Activated CD8-positive, alpha-beta memory T cell treated with anti-CD3 and anti-CD28 coated beads, Interleukin-2, amount 50 U/mL, for 48 hours (primary cell): Measurements from ENCODE around the gene STRBP.

Source experiments
- DNase-seq: peaks from one replicate; pipeline ENCODE4 v3.0.0-alpha.2; 2020

The STRBP gene

DNA sequence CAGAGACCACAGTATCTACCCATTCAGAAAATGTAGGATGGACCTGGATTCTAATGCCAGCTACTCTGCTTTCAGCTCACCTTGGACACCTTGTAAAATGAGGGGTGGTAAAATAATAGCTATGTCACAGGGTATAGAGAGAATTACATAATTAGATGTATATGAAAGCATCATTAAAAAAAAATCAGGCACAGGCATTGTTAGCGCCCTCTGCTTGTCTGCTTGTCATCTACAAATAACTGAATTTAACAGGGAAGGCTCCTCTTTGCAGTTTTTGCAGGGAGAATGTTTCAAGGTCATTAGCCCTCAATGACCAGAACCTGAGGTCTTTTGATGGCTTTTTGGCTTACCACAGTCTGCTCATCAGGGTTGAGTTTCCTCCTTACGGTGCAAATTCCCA lies 176.9 kb downstream of the STRBP start:
- DNase-seq: no peak

DNA sequence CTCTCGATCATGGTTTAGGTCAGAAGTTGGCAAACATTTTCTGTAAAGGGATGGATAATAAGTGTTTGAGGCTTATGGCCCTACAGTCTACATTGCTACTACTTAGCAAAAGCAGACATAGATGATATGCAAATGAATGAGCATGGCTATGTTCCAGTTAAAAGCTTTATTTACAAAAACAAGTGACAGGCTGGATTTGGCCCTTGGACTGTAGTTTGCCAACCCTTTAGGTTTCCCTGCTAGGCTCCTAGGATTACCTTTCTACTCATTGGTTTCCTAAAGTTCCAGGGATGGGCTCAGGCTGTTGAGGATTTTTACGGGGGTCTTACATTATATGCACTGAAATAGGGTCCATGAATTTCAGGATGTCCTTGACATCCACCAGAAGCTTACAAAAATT lies 177.4 kb downstream of the STRBP start:
- DNase-seq: no peak

DNA sequence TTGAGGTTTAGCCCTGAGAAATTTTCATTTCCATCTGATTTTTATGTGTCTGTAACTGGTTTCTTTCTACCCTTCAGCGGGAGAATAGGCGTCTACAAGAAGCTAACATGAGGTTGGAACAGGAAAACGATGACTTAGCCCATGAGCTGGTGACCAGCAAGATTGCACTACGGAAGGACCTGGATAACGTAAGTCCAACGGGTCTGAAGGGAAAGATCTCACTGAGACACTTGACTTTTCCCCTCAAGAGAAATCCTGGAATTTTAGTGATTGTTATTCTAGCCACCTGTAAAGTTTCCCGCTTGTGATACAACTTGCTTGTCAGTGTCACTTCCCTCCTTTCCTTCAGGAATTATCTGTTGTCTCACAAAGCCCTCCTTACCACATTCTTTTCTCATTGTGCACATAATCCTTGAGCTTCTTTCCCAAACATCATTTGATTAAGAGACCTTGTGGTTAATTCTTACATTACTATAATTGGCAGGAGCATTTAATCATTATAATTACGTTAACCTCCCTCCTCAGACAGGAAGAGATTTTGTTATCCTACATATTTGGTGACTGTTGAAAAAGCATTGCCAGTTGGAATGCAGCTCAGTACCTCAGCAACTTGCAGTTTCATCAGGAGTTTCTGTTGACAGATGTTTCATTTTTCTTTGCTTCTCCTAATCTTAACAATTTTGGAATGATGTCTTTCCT lies 178.0 kb downstream of the STRBP start:
- no peak for DNase-seq

DNA sequence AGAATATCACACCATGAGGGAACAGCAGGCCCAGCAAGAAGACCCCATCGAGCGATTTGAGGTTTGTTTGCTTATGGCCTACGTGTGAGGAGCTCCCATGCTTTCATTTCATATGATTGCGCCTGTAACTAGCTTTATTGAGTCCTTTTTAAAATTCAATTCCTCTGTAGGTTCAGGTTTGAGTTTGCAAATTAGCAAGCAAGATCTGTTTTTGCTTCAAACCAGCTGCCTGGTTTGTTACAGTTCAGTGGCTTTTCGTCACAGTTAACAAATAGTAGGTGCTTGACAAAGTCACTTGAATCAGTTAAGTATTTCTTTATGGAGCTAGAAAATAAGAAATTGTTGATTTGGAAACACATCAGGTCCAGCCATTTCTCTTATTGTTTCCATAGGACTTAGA lies 178.6 kb downstream of the STRBP start:
- DNase-seq: no peak

DNA sequence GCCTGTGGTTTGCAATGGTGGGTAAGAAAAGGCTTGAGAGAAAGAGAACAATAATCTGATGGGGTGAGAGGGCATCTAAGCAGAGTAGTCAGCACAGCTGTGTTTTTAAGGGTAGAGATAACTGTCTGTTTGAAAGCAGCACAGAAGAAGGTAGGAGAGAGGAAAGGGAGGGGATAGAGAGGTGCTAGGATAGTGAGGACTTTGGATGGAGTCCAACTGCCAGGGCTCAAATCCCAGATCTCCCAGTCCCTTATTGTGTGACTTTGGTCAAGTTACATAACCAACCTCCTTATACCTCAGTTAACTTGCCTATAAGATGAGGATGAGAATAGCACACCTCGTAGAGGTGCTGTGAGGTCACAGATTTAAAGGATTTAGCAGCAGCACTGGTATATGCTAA lies 179.3 kb downstream of the STRBP start:
- DNase-seq: no peak

DNA sequence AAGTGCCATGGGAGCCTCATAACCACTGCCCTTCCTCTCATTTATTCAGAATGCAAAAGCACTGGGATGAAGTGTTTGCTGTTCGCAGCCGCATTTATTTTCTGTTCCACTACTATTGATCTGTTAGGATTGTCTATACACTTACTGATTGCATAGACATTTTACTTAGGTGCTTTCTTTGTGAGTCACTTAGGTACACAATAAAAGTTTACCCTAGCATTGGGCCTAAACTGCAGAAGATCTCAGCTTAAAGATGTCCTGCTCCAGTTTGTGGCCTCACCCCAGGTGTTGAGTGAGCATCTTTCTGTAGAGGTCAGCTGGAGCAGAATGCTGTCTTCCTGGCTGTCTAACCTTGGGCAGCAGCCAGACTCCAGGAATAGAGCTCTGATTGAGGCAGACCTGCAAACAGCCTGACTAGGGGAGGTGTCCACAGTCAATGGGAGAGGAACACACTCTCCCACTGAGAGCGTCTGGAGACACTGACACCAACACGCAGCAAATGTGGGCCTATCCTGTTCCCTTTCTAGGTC lies 181.0 kb downstream of the STRBP start:
- DNase-seq: no peak

DNA sequence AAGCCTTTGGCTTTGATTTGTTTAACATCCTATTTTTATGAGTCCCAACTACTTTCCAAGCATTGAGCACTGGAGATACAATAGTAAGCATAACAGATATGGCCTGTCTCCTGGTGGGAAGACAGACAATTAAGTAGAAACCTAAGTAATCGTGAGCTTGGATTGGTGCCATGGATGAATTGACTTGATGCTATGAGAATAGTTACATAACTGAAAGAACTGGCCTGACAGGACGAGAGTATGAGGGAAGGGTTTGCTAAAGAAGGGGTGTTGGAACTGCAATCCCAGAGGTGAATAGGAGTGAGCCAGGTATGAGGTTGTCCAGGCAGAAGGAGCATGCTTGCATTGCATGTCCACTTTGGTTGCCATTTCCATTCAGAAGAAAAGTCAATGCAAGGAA lies 182.5 kb downstream of the STRBP start:
- no peak for DNase-seq

DNA sequence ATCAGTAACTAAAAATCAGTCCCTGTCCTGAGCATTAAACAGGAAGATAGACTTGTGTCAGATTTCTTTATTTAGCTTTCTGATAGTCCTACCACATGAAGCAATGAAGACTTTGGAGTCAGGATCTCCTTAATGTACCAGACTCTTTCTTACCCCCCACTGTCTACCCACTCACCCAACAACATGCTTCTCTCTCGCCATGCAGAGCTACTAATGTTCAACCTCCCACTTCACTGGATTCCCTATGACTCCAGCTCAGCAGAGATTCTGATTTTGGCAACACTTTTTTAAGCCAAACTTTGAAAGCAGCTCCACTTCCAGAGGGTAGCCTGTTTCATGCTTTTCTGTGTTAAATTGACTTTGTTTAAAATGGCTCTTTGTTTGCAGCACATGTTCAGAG lies 184.1 kb downstream of the STRBP start:
- DNase-seq: no peak

DNA sequence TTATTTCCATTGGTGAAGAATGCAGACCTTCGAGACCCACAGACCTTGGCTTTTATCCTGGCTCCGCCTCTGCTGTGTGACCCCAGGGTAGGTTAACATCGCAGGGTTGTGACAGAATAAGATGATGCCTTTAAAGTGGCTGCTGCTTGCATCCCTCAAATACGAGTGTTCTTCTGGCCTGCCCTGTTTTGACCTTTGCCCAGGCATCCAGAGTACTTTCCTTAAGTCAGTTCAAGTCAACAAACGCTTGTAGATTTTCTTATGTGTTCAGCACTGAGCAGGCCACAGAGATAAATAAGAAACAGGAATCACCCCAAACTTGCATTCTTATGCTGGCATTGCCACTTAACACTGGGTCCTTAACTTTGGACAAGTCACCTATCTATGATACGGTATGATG lies 184.7 kb downstream of the STRBP start:
- DNase-seq: no peak

DNA sequence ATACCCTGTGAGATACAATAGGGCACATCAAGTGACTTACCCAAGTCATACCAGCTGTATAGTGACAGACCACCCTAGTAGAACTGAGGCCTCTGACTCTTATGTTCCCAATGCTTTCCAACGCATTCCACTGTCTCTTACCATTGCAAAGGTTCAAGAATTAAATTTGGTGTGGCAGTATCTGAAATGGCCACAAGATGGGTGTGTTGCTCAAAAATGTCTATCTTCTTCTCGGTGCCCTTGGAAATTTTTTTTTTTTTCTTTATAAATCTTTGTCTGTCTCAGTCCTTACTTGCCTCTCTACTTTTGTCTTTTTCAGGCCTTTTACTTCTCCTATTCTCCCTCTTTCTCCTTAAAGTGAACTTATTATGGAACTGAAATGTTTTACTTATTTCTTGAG lies 186.6 kb downstream of the STRBP start:
- DNase-seq: no peak

DNA sequence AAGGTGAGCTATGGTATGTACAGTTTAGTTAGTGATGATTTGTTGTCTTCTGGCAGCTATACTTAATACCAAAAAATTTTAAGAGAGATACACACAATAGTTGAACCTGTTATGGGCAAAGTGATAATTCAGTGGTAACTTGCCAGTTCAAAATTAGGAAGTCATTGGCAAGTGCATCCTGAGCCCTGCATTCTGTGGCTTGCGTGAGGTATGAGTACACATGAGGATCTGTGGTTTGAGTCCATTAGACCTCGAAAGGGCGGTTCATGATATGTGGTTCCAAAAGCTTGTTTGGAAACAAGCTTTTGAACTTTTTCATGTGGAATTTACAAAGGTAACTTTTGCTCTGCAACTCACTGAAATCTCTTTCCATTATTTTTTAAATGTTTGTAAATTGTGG lies 187.9 kb downstream of the STRBP start:
- DNase-seq: no peak

DNA sequence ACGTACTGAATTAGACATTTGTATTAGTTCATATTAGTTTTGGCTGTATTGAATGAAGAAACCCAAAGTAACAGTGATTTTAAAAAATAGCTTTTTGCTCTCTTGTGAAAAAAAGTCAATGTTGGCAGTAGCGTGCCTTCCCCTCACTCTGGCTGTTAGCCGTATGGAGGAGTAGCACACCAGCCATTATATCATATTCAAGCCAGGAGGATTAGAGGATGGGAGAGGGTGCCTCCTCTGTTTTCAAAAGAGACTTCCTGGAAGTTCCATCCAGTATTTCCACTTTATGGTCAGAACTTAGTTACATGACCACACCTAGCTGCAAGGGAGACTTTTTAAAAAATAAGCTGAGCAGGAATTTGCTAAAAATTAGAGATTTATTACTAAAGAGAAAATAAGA lies 193.8 kb downstream of the STRBP start:
- DNase-seq: no peak

DNA sequence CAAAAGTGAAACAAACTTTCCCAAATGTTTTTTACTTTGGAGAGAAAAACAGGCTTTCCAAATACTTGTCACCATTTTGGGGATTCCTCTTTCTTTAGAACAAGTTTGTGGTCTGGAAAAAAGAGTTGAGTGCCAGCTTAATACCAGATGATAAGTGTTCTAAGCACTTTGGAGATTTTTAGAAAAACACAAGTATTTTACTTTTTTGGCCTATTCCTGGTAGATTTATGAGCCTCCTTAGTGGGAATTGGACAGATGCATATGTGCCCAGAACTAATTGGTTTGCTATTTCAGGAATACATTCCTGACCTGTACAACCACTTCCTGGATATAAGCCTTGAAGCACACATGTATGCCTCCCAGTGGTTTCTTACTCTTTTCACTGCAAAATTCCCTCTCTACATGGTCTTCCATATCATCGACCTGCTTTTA lies 194.4 kb downstream of the STRBP start:
- no peak for DNase-seq

DNA sequence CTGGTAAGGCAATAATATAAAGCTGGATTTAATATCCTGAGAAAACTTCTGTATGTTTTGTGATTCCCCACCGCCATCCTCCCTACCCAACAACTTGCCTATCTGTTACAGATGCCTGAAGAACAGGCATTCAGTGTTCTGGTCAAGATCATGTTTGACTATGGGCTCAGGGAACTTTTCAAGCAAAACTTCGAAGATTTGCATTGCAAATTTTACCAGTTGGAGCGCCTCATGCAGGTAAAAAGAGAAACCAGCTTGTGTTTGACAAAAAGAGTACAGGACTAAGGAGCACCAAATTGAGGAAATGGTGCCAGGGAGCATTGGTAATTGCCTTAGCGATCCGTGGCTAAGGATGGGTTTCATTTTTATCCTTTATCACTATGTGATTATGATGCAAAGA lies 194.9 kb downstream of the STRBP start:
- no peak for DNase-seq

DNA sequence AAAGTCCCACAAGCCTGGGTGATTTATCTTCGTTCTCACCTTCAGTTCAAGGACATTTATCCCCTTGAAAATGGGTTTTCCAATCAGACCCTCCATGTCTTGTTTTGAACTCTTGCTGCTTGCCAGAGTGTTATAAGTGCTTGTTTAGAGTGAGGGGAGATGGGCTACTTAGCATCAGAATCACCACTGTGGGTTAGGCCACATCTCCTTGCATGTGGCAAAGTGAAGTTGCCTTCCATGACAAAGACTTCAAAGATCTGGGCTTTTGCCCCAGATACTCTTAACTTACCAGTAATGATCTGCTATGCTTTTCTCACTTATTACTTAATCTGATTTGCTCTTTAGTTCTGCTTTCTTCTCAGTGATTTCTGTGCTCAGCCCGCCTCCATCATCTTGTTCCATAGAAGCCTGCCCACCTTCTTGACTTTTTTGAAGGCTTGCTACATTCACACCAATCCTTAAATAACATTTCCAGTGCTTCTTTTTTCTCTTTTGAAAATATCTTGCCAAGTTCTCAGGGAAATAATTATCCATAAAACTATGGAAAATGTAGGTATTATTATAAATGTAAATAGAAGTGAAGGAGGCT lies 195.9 kb downstream of the STRBP start:
- no peak for DNase-seq
